ENCODE measurements around the gene MYO7B.

GRCh38 chr2:127669056-127669455 is 133.6 kb downstream of the MYO7B start:
- TF ChIP-seq JUND (IDR thresholded peaks at IDR 0.05) = no peak
- no peak for TF ChIP-seq POLR2AphosphoS5 (IDR thresholded peaks at IDR 0.05; ENCODE audit: low read depth, low read length)
- TF ChIP-seq CTCF (IDR thresholded peaks at IDR 0.05) = no peak
- TF ChIP-seq MEF2A (IDR thresholded peaks at IDR 0.05; ENCODE audit: borderline replicate concordance, low read depth) = no peak
- no peak for TF ChIP-seq NFIC (IDR thresholded peaks at IDR 0.05; ENCODE audit: borderline replicate concordance)
- TF ChIP-seq REST (IDR thresholded peaks at IDR 0.05; ENCODE audit: low read depth, low read length) = no peak
- TF ChIP-seq USF1 (IDR thresholded peaks at IDR 0.05; ENCODE audit: borderline replicate concordance, low read depth) = no peak
- no peak for TF ChIP-seq RXRA (IDR thresholded peaks at IDR 0.05; ENCODE audit: borderline replicate concordance, low read depth)
- TF ChIP-seq GABPA (IDR thresholded peaks at IDR 0.05; ENCODE audit: low read depth) = no peak
- no peak for TF ChIP-seq USF2 (IDR thresholded peaks at IDR 0.05; ENCODE audit: borderline replicate concordance, low read depth, low read length)
- TF ChIP-seq SMC3 (IDR thresholded peaks at IDR 0.05; ENCODE audit: low read depth, low read length) = no peak
